ENCODE data around the gene P2RY6. TPM values are rescaled to one million over a fixed set of nuclear protein-coding genes. Genes with fewer than 3 reads are reported as not detected.
A peak's percentile ranks its signal among the peaks of the same experiment; 100 is the strongest.

Gene P2RY6
- total RNA-seq, 3 donors from 2014 or later = 1.9 to 4.3 (median 2.8) TPM

GRCh38 chr11:73275381-73275750, 3.2 kb downstream of the P2RY6 start:
- H3K36me3 ChIP-seq (ENCODE audit: low read depth) = no peaks in the 10 kb centered on the region
- no peaks in the 10 kb centered on the region for H3K9me3 ChIP-seq
- intact Hi-C loops (cut with DNase I, micrococcal nuclease) = no loop called here
- H3K4me1 ChIP-seq (ENCODE audit: low read depth) = peaks cover 8% of the 10 kb centered on the region
- ATAC-seq = no peak
- TF ChIP-seq CTCF (IDR thresholded peaks at IDR 0.05) = no peak
- no peak for DNase-seq
- H3K4me3 ChIP-seq = no peak overlapping the region

- intact Hi-C loops (cut with DNase I, micrococcal nuclease) = no loop called here
- no peak overlapping the region for H3K4me3 ChIP-seq
- no peaks in the 10 kb centered on the region for H3K36me3 ChIP-seq (ENCODE audit: low read depth)
- no peaks in the 10 kb centered on the region for H3K4me1 ChIP-seq (ENCODE audit: low read depth)
- ATAC-seq = no peak
- no peak for TF ChIP-seq CTCF (IDR thresholded peaks at IDR 0.05)
- DNase-seq = no peak
- H3K9me3 ChIP-seq = no peaks in the 10 kb centered on the region
These were observed 5.3 kb downstream of the P2RY6 start for GRCh38 chr11:73277467-73277866.

- no peak overlapping the region for H3K4me3 ChIP-seq
- DNase-seq (peak in 1 of 3 donors; percentile 36), ATAC-seq (peak; percentile 53)
- no peaks in the 10 kb centered on the region for H3K36me3 ChIP-seq (ENCODE audit: low read depth)
- H3K9me3 ChIP-seq = no peaks in the 10 kb centered on the region
- TF ChIP-seq CTCF (IDR thresholded peaks at IDR 0.05) = no peak
- H3K4me1 ChIP-seq (ENCODE audit: low read depth) = no peaks in the 10 kb centered on the region
- intact Hi-C loops (cut with DNase I, micrococcal nuclease) = no loop called here
These were observed 8.5 kb downstream of the P2RY6 start for GRCh38 chr11:73280626-73281025.

- Histone ChIP-seq H3K4me3 (no peak overlapping the region), H3K4me1 (ENCODE audit: low read depth) (no peaks in the 10 kb centered on the region), H3K36me3 (ENCODE audit: low read depth) (no peaks in the 10 kb centered on the region), H3K9me3 (no peaks in the 10 kb centered on the region)
- intact Hi-C loops (cut with DNase I, micrococcal nuclease) = no loop called here
- no peak for TF ChIP-seq CTCF (IDR thresholded peaks at IDR 0.05)
- peak; percentile 36 for ATAC-seq
- DNase-seq = no peak
These were observed 9.1 kb downstream of the P2RY6 start for GRCh38 chr11:73281201-73281741.

- Histone ChIP-seq H3K4me1 (ENCODE audit: low read depth) (no peaks in the 10 kb centered on the region), H3K4me3 (no peak overlapping the region), H3K9me3 (no peaks in the 10 kb centered on the region), H3K36me3 (ENCODE audit: low read depth) (no peaks in the 10 kb centered on the region)
- TF ChIP-seq CTCF (IDR thresholded peaks at IDR 0.05) = no peak
- ATAC-seq (no peak), DNase-seq (no peak)
- intact Hi-C loops (cut with DNase I, micrococcal nuclease) = no loop called here
These were observed 9.9 kb downstream of the P2RY6 start for GRCh38 chr11:73281796-73282660.

All from mucosa of descending colon (tissue), 3 donors.